ENCODE data around the gene NUBPL.
"Not testable (repeated sequence)": the region's sequence is repeated elsewhere in the genome, so short reads cannot be mapped to it uniquely, and the experiment has no call there.

Gene NUBPL

DNA sequence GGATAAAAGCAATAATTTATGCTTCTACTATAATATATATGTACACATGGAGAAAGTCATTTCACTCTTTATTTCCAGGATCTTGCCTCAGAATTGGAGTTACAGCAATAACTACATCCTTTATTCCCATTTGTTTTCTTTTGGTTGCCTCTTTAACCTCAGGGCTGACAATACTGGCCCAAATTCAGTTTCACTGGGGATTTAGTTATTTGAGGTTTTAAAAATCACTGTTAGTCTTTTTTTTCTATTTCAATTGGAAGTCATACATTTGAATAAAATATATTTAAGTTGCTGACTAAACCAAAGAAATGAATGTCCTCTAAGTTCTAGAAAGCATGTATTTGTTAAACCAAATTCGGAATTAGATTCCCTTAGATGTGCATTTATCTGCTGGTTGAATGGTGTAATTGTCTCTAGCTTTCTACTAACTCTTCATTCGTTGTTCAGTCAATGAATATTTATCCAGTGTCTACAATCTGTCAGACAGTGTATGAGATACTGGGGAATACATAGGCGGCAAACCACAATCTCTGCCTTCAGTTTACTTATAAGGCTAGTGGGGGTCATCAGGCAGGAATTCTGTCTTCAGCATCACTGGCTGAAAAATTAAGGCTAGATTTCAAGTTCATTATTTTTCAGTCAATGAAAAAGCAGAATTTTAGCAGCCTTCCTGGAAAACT, 325.1 kb downstream of the NUBPL start:
- H3K27me3 ChIP-seq (ENCODE audit: insufficient read depth, low read length, poor library complexity, severe bottlenecking) = no peaks in the 10 kb centered on the region
- H3K36me3 ChIP-seq (ENCODE audit: insufficient read depth, low read length) = no peaks in the 10 kb centered on the region
- H3K4me3 ChIP-seq (ENCODE audit: low read length, poor library complexity, severe bottlenecking) = no peak overlapping the region
- no peaks in the 10 kb centered on the region for H4K20me1 ChIP-seq (ENCODE audit: insufficient read depth, low read length, poor library complexity, severe bottlenecking)
- no peaks in the 10 kb centered on the region for H3K9me3 ChIP-seq (ENCODE audit: insufficient read depth, low read depth, low read length)
- no peak overlapping the region for H3K4me2 ChIP-seq (ENCODE audit: low read depth, low read length, poor library complexity, severe bottlenecking)
- H3F3A ChIP-seq (ENCODE audit: low read depth) = no peaks in the 10 kb centered on the region
- H3K9ac ChIP-seq (ENCODE audit: low read depth, low read length, poor library complexity, severe bottlenecking) = no peak overlapping the region
- H2AFZ ChIP-seq (ENCODE audit: low read length) = no peak overlapping the region
- no peaks in the 10 kb centered on the region for H3K79me2 ChIP-seq (ENCODE audit: insufficient read depth, low read length)
- H3K4me1 ChIP-seq (ENCODE audit: insufficient read depth, low read length, poor library complexity, severe bottlenecking) = no peaks in the 10 kb centered on the region
- no peaks in the 10 kb centered on the region for H3K9me2 ChIP-seq (replicated peaks; ENCODE audit: low read depth, low read length)
- no peak for TF ChIP-seq CTCF (conservative IDR thresholded peaks at IDR 0.05; ENCODE audit: low read length)
- TF ChIP-seq EZH2phosphoT487 (IDR thresholded peaks at IDR 0.05; ENCODE audit: borderline replicate concordance) = no peak

GRCh38 chr14:31887929-31888580, 326.9 kb downstream of the NUBPL start:
- Histone ChIP-seq H3K9ac (ENCODE audit: low read depth, low read length, poor library complexity, severe bottlenecking) (no peak overlapping the region), H3K79me2 (ENCODE audit: insufficient read depth, low read length) (no peaks in the 10 kb centered on the region), H3K4me3 (ENCODE audit: low read length, poor library complexity, severe bottlenecking) (no peak overlapping the region), H4K20me1 (ENCODE audit: insufficient read depth, low read length, poor library complexity, severe bottlenecking) (no peaks in the 10 kb centered on the region), H2AFZ (ENCODE audit: low read length) (no peak overlapping the region), H3K36me3 (ENCODE audit: insufficient read depth, low read length) (no peaks in the 10 kb centered on the region), H3K9me3 (ENCODE audit: insufficient read depth, low read depth, low read length) (no peaks in the 10 kb centered on the region), H3F3A (ENCODE audit: low read depth) (no peaks in the 10 kb centered on the region), H3K9me2 (replicated peaks; ENCODE audit: low read depth, low read length) (no peaks in the 10 kb centered on the region), H3K4me1 (ENCODE audit: insufficient read depth, low read length, poor library complexity, severe bottlenecking) (peaks cover 7% of the 10 kb centered on the region), H3K27me3 (ENCODE audit: insufficient read depth, low read length, poor library complexity, severe bottlenecking) (no peaks in the 10 kb centered on the region), H3K4me2 (ENCODE audit: low read depth, low read length, poor library complexity, severe bottlenecking) (no peak overlapping the region)
- no peak for TF ChIP-seq EZH2phosphoT487 (IDR thresholded peaks at IDR 0.05; ENCODE audit: borderline replicate concordance)
- TF ChIP-seq CTCF (conservative IDR thresholded peaks at IDR 0.05; ENCODE audit: low read length) = no peak

GRCh38 chr14:31889297-31889696, 328.1 kb downstream of the NUBPL start:
- H3K4me1 ChIP-seq (ENCODE audit: insufficient read depth, low read length, poor library complexity, severe bottlenecking) = peaks cover 19% of the 10 kb centered on the region
- no peaks in the 10 kb centered on the region for H3F3A ChIP-seq (ENCODE audit: low read depth)
- H3K79me2 ChIP-seq (ENCODE audit: insufficient read depth, low read length) = no peaks in the 10 kb centered on the region
- TF ChIP-seq EZH2phosphoT487 (IDR thresholded peaks at IDR 0.05; ENCODE audit: borderline replicate concordance) = no peak
- no peak for TF ChIP-seq CTCF (conservative IDR thresholded peaks at IDR 0.05; ENCODE audit: low read length)
- no peak overlapping the region for H3K9ac ChIP-seq (ENCODE audit: low read depth, low read length, poor library complexity, severe bottlenecking)
- H2AFZ ChIP-seq (ENCODE audit: low read length) = no peak overlapping the region
- H3K4me3 ChIP-seq (ENCODE audit: low read length, poor library complexity, severe bottlenecking) = no peak overlapping the region
- no peak overlapping the region for H3K4me2 ChIP-seq (ENCODE audit: low read depth, low read length, poor library complexity, severe bottlenecking)
- no peaks in the 10 kb centered on the region for H3K9me3 ChIP-seq (ENCODE audit: insufficient read depth, low read depth, low read length)
- H4K20me1 ChIP-seq (ENCODE audit: insufficient read depth, low read length, poor library complexity, severe bottlenecking) = no peaks in the 10 kb centered on the region
- no peaks in the 10 kb centered on the region for H3K9me2 ChIP-seq (replicated peaks; ENCODE audit: low read depth, low read length)
- no peaks in the 10 kb centered on the region for H3K36me3 ChIP-seq (ENCODE audit: insufficient read depth, low read length)
- H3K27me3 ChIP-seq (ENCODE audit: insufficient read depth, low read length, poor library complexity, severe bottlenecking) = no peaks in the 10 kb centered on the region

DNA sequence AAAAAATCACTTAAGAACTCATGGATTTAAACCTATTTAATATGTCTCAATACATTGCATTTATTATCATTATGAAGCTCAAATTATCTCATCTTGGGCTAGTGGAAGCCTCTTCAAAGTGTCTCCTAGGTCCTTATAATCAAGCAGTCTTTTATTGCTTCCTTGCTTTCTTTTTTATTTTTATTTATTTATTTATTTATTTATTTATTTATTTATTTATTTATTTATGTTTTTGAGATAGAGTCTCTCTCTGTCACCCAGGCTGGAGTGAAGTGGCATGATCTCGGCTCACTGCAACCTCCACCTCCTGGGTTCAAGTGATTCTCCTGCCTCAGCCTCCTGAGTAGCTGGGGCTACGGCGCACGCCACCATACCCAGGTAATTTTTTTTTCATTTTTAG, 329.0 kb downstream of the NUBPL start:
- H4K20me1 ChIP-seq (ENCODE audit: insufficient read depth, low read length, poor library complexity, severe bottlenecking); H3K9me3 ChIP-seq (ENCODE audit: insufficient read depth, low read depth, low read length); H3K27me3 ChIP-seq (ENCODE audit: insufficient read depth, low read length, poor library complexity, severe bottlenecking); H3F3A ChIP-seq (ENCODE audit: low read depth); H2AFZ ChIP-seq (ENCODE audit: low read length); H3K36me3 ChIP-seq (ENCODE audit: insufficient read depth, low read length); H3K9ac ChIP-seq (ENCODE audit: low read depth, low read length, poor library complexity, severe bottlenecking); H3K4me2 ChIP-seq (ENCODE audit: low read depth, low read length, poor library complexity, severe bottlenecking); H3K79me2 ChIP-seq (ENCODE audit: insufficient read depth, low read length); H3K9me2 ChIP-seq (replicated peaks; ENCODE audit: low read depth, low read length); H3K4me3 ChIP-seq (ENCODE audit: low read length, poor library complexity, severe bottlenecking): not testable (repeated sequence)
- peaks cover 26% of the 10 kb centered on the region for H3K4me1 ChIP-seq (ENCODE audit: insufficient read depth, low read length, poor library complexity, severe bottlenecking)
